Ovary (tissue), 10 donors: ENCODE data around the gene TENM3. TPM values are rescaled to one million over a fixed set of nuclear protein-coding genes. Genes with fewer than 3 reads are reported as not detected.
"Not testable (repeated sequence)": the region's sequence is repeated elsewhere in the genome, so short reads cannot be mapped to it uniquely, and the experiment has no call there.

Experiments used
- DNase-seq, 5 donors: peaks; one replicate each; pipeline ENCODE4 v3.0.0-alpha.2; 2019 to 2020
- H3K27ac ChIP-seq, 2 donors: fragments of 200-600 bp; one replicate each; pipeline versions ENCODE4 v1.5.1 to v1.8.0; 2019 to 2022
- H3K27me3 ChIP-seq: fragments of 200-600 bp; one replicate; pipeline ENCODE4 v1.8.0; 2022
- H3K36me3 ChIP-seq: fragments of 200-600 bp; sonication (generic); one replicate; pipeline ENCODE4 v1.5.1; 2019
- H3K4me1 ChIP-seq: one replicate; pipeline ENCODE4 v1.8.1; 2013; ENCODE audit warnings: mild to moderate bottlenecking, moderate library complexity; ENCODE audit not compliant: insufficient read depth
- H3K4me3 ChIP-seq: fragments of 200-600 bp; sonication (generic); one replicate; pipeline ENCODE4 v1.5.1; 2017
- H3K9me3 ChIP-seq, 2 donors: fragments of 200-600 bp in 1 of 2; sonication (generic) in 1 of 2; one replicate each; pipeline versions ENCODE4 v1.5.1 to v1.8.1; 2013 to 2019; ENCODE audit warnings: mild to moderate bottlenecking in 1 of 2, moderate library complexity in 1 of 2
- CTCF ChIP-seq, 3 donors: fragments of 450-650 bp in 2 of 3; fragments of 200-600 bp in 1 of 3; IDR thresholded peaks; one replicate each; pipeline versions ENCODE4 v1.5.1 to v1.8.0; 2016 to 2022; ENCODE audit warnings: antibody characterized with exemption in 3 of 3, mild to moderate bottlenecking in 1 of 3
- EP300 ChIP-seq: sonication (generic); formaldehyde crosslinking; IDR thresholded peaks from one replicate; pipeline ENCODE4 v1.6.1; 2017; ENCODE audit warnings: antibody characterized with exemption
- POLR2A ChIP-seq: fragments of 450-650 bp; IDR thresholded peaks from one replicate; pipeline ENCODE4 v1.6.1; 2017; ENCODE audit warnings: antibody characterized with exemption, mild to moderate bottlenecking, moderate library complexity
- WGBS, 3 donors: extraction: QIAGEN DNeasy Blood & Tissue Kit in 1 of 3; methylation state at CpG; one replicate each; pipeline versions ENCODE4 v1.1.5 to v1.1.7; 2013 to 2017; 5-methylcytosine and 5-hydroxymethylcytosine counted together
- intact Hi-C, 4 donors: fragments of 100-400 bp; cut with DNase I; formaldehyde crosslinking; loops; one replicate each; pipeline versions ENCODE4 v1.11.0 to v1.15.1; 2022 to 2023
- long read RNA-seq, 3 donors: library from polyadenylated mRNA in 2 of 3; unstranded in 2 of 3; transcript quantifications; one replicate each; pipeline ENCODE4 v2.0.0 and lab custom pipeline, GENCODE V29; 2021 to 2026
- polyA plus RNA-seq, 2 donors: library from polyadenylated mRNA; stranded (reverse); fragments of 200-250 nt in 1 of 2; fragments of 350-450 nt in 1 of 2; fragmentation: Illumina TruSeq in 1 of 2; extraction: RNeasy Lipid Tissue Mini Kit (QIAGEN cat#74804) in 1 of 2; gene quantifications; one replicate each; pipeline ENCODE4 v1.2.3, GENCODE V29; 2013 to 2014
- total RNA-seq, 7 donors: library from RNA; depleted of rRNA in 2 of 7; stranded (reverse); fragments of >200 nt in 2 of 7; fragmentation: NEBNext Ultra II Directional in 3 of 7; extraction: Animal tissue kit (Norgen Biotek cat#: 25700) in 3 of 7; gene quantifications; one replicate each; pipeline versions ENCODE4 v1.1.0 to v1.2.4, GENCODE V29; 2016 to 2023
- donor health status: DM: no; HTN: no; CAD: no; lungs with moderate emphysema.
- donor health status: DM: no; HTN: no; CAD: no.
- donor health status: Bipolar disorder and iron deficiency.
- donor health status: DM: yes; HTN: yes; CAD: no.
- donor health status: DM: no; HTN: no; CAD: no.
- donor health status: DM: yes; HTN: yes; CAD: no.

TENM3 gene
- 10 to 100 TPM in 2 of 7 donors, 1 to 10 TPM in 5; 4.2 to 16.1 (median 5.9) TPM for total RNA-seq
- polyA plus RNA-seq, result 1 to 10 TPM in 1 of 2 donors, under 1 TPM in 1; 0.82 to 5.6 TPM
- long read RNA-seq, donor 1, partial matches to known transcripts, result 2 of 2 reads
- long read RNA-seq, donor 1, other reads (novel, unspliced or antisense), result 0 of 2 reads
- long read RNA-seq, donor 2, result 0 reads
- long read RNA-seq, donor 3, partial matches to known transcripts, result 7 of 11 reads
- long read RNA-seq, donor 3, other reads (novel, unspliced or antisense), result 4 of 11 reads

- H3K4me3 ChIP-seq, H3K36me3 ChIP-seq, H3K9me3 ChIP-seq, H3K4me1 ChIP-seq, H3K27ac ChIP-seq, DNase-seq, H3K27me3 ChIP-seq, intact Hi-C loops: not testable (repeated sequence)
- 88 to 92% (median 88%) methylated on average over 8 of the region's 8 CpGs for WGBS, 3 donors
These were observed at the start of gene TENM3 for GRCh38 chr4:182243204-182243603. TENM3 (plus strand) TSS chr4:182243402; CDS start chr4:182324021, 80,619 bp downstream.

GRCh38 chr4:182194091-182194824, 48.9 kb upstream of the TENM3 start:
- no peak for TF ChIP-seq POLR2A
- TF ChIP-seq CTCF (IDR thresholded peaks at IDR 0.05), result no peak
- no peak for TF ChIP-seq EP300
- no peaks in the 10 kb centered on the region for H3K9me3 ChIP-seq
- H3K36me3 ChIP-seq, result no peaks in the 10 kb centered on the region
- H3K27me3 ChIP-seq, result no peaks in the 10 kb centered on the region
- no peak for DNase-seq
- no peaks in the 10 kb centered on the region for H3K4me1 ChIP-seq
- no peak overlapping the region for H3K27ac ChIP-seq
- WGBS, 3 donors, result 84 to 90% (median 87%) methylated on average over 15 of the region's 15 CpGs
- H3K4me3 ChIP-seq, result no peak overlapping the region
- intact Hi-C loops, result no loop called here

- WGBS, 3 donors, result 90 to 94% (median 93%) methylated on average over 9 of the region's 9 CpGs
- Histone ChIP-seq H3K4me1 (no peaks in the 10 kb centered on the region), H3K36me3 (no peaks in the 10 kb centered on the region), H3K27me3 (no peaks in the 10 kb centered on the region), H3K4me3 (no peak overlapping the region), H3K27ac (no peak overlapping the region), H3K9me3 (no peaks in the 10 kb centered on the region)
- DNase-seq, result no peak
- intact Hi-C loops, result no loop called here
- TF ChIP-seq CTCF (IDR thresholded peaks at IDR 0.05), result no peak
- no peak for TF ChIP-seq POLR2A
- no peak for TF ChIP-seq EP300
These were observed 45.6 kb upstream of the TENM3 start for GRCh38 chr4:182197611-182198010.

- Histone ChIP-seq H3K4me1 (no peaks in the 10 kb centered on the region), H3K27me3 (no peaks in the 10 kb centered on the region), H3K9me3 (no peaks in the 10 kb centered on the region), H3K36me3 (no peaks in the 10 kb centered on the region), H3K4me3 (no peak overlapping the region), H3K27ac (no peak overlapping the region)
- intact Hi-C loops, result no loop called here
- TF ChIP-seq POLR2A, result no peak
- TF ChIP-seq CTCF (IDR thresholded peaks at IDR 0.05), result no peak
- TF ChIP-seq EP300, result no peak
- DNase-seq, result no peak
- WGBS, 3 donors, result 58 to 71% (median 58%) methylated on average over 3 of the region's 3 CpGs
These were observed 41.3 kb upstream of the TENM3 start for GRCh38 chr4:182201871-182202270.

GRCh38 chr4:182202650-182203049, 40.6 kb upstream of the TENM3 start:
- TF ChIP-seq EP300 (no peak), CTCF (IDR thresholded peaks at IDR 0.05) (no peak)
- WGBS, 3 donors, result 90 to 93% (median 93%) methylated on average over 8 of the region's 8 CpGs
- H3K4me3 ChIP-seq, result no peak overlapping the region
- H3K36me3 ChIP-seq, result no peaks in the 10 kb centered on the region
- no peaks in the 10 kb centered on the region for H3K4me1 ChIP-seq
- H3K27ac ChIP-seq, result no peak overlapping the region
- DNase-seq, result no peak
- intact Hi-C loops, result no loop called here
- no peaks in the 10 kb centered on the region for H3K27me3 ChIP-seq
- no peaks in the 10 kb centered on the region for H3K9me3 ChIP-seq
